ENCODE measurements around the gene GIMAP6. TPM values are rescaled to one million over a fixed set of nuclear protein-coding genes. Genes with fewer than 3 reads are reported as not detected.

GIMAP6 gene
- total RNA-seq, 1 donor from 2014 or later, result 61.7 TPM

GRCh38 chr7:150649080-150649385 lies 16.8 kb upstream of the GIMAP6 start:
- TF ChIP-seq CTCF (IDR thresholded peaks at IDR 0.05), result no peak

GRCh38 chr7:150648353-150649079 lies 16.3 kb upstream of the GIMAP6 start:
- no peaks in the 10 kb centered on the region for H3K27me3 ChIP-seq
- intact Hi-C loops (cut with DNase I), result no loop called here
- TF ChIP-seq CTCF (IDR thresholded peaks at IDR 0.05), result no peak
- H3K27ac ChIP-seq, result no peak overlapping the region
- no peaks in the 10 kb centered on the region for H3K36me3 ChIP-seq
- no peak overlapping the region for H3K4me3 ChIP-seq
- DNase-seq, result no peak
- no peak for ATAC-seq
- H3K9me3 ChIP-seq, result no peaks in the 10 kb centered on the region
- no peaks in the 10 kb centered on the region for H3K4me1 ChIP-seq

More at GRCh38 chr7:150649080-150649385, 16.8 kb upstream of the GIMAP6 start:
- Histone ChIP-seq H3K4me3 (no peak overlapping the region), H3K27ac (no peak overlapping the region), H3K27me3 (no peaks in the 10 kb centered on the region), H3K36me3 (no peaks in the 10 kb centered on the region), H3K4me1 (no peaks in the 10 kb centered on the region), H3K9me3 (no peaks in the 10 kb centered on the region)
- intact Hi-C loops (cut with DNase I), result no loop called here
- no peak for ATAC-seq
- no peak for DNase-seq

GRCh38 chr7:150645259-150646020 lies 13.3 kb upstream of the GIMAP6 start:
- H3K27me3 ChIP-seq, result no peaks in the 10 kb centered on the region
- H3K9me3 ChIP-seq, result no peaks in the 10 kb centered on the region
- no peak for ATAC-seq
- H3K4me1 ChIP-seq, result no peaks in the 10 kb centered on the region
- no peak overlapping the region for H3K4me3 ChIP-seq
- intact Hi-C loops (cut with DNase I), result no loop called here
- no peak for DNase-seq
- no peak for TF ChIP-seq CTCF (IDR thresholded peaks at IDR 0.05)
- H3K27ac ChIP-seq, result no peak overlapping the region
- no peaks in the 10 kb centered on the region for H3K36me3 ChIP-seq

- Histone ChIP-seq H3K27ac (no peak overlapping the region), H3K36me3 (no peaks in the 10 kb centered on the region), H3K4me1 (no peaks in the 10 kb centered on the region), H3K9me3 (no peaks in the 10 kb centered on the region), H3K27me3 (no peaks in the 10 kb centered on the region), H3K4me3 (no peak overlapping the region)
- ATAC-seq, result no peak
- intact Hi-C loops (cut with DNase I), result no loop called here
- TF ChIP-seq CTCF (IDR thresholded peaks at IDR 0.05), result no peak
- no peak for DNase-seq
These were observed 10.7 kb upstream of the GIMAP6 start for GRCh38 chr7:150642926-150643325.

GRCh38 chr7:150641854-150642253 lies 9.7 kb upstream of the GIMAP6 start:
- intact Hi-C loops (cut with DNase I), result no loop called here
- ATAC-seq, result no peak

More at GRCh38 chr7:150641854-150642253, 9.7 kb upstream of the GIMAP6 start:
- H3K9me3 ChIP-seq, result no peaks in the 10 kb centered on the region
- no peak overlapping the region for H3K4me3 ChIP-seq
- no peak overlapping the region for H3K27ac ChIP-seq
- H3K36me3 ChIP-seq, result no peaks in the 10 kb centered on the region
- no peak for DNase-seq
- TF ChIP-seq CTCF (IDR thresholded peaks at IDR 0.05), result no peak
- H3K27me3 ChIP-seq, result no peaks in the 10 kb centered on the region
- H3K4me1 ChIP-seq, result no peaks in the 10 kb centered on the region

All from upper lobe of right lung (tissue), 1 donor.